Muscle layer of duodenum (tissue), 2 donors: ENCODE results near the gene MAP4K4.

Source experiments
- H3K27ac ChIP-seq: one replicate; pipeline ENCODE4 v1.7.0; 2013; ENCODE audit warnings: mild to moderate bottlenecking, low read length
- H3K27me3 ChIP-seq: one replicate; pipeline ENCODE4 v1.7.0; 2013; ENCODE audit warnings: low read depth, mild to moderate bottlenecking, control low read depth, low read length
- H3K36me3 ChIP-seq, 2 donors: one replicate each; pipeline ENCODE4 v1.7.0; 2013; ENCODE audit warnings: low read length in 2 of 2, control low read depth in 1 of 2, mild to moderate bottlenecking in 1 of 2; ENCODE audit not compliant: insufficient read depth in 2 of 2, control insufficient read depth in 1 of 2
- H3K4me1 ChIP-seq, 2 donors: one replicate each; pipeline ENCODE4 v1.7.0; 2013; ENCODE audit warnings: low read length in 2 of 2, mild to moderate bottlenecking in 2 of 2, control low read depth in 1 of 2, moderate library complexity in 1 of 2; ENCODE audit not compliant: insufficient read depth in 2 of 2, control insufficient read depth in 1 of 2
- H3K4me3 ChIP-seq, 2 donors: one replicate each; pipeline ENCODE4 v1.7.0; 2013; ENCODE audit warnings: low read length in 2 of 2, low read depth in 1 of 2, mild to moderate bottlenecking in 1 of 2
- H3K9me3 ChIP-seq, 2 donors: one replicate each; pipeline ENCODE4 v1.7.0; 2013; ENCODE audit warnings: low read length in 2 of 2, control low read depth in 1 of 2, mild to moderate bottlenecking in 1 of 2; ENCODE audit not compliant: control insufficient read depth in 1 of 2
- donor health status: healthy.

MAP4K4 gene

GRCh38 chr2:101837354-101837753 lies 139.8 kb downstream of the MAP4K4 start:
- no peaks in the 10 kb centered on the region for H3K9me3 ChIP-seq
- H3K27me3 ChIP-seq: no peaks in the 10 kb centered on the region
- no peak overlapping the region for H3K4me3 ChIP-seq
- no peak overlapping the region for H3K27ac ChIP-seq
- H3K36me3 ChIP-seq: peaks cover 27 to 46% of the 10 kb centered on the region in 2 donors
- H3K4me1 ChIP-seq: peaks cover 0 to under 1% of the 10 kb centered on the region in 2 donors

DNA sequence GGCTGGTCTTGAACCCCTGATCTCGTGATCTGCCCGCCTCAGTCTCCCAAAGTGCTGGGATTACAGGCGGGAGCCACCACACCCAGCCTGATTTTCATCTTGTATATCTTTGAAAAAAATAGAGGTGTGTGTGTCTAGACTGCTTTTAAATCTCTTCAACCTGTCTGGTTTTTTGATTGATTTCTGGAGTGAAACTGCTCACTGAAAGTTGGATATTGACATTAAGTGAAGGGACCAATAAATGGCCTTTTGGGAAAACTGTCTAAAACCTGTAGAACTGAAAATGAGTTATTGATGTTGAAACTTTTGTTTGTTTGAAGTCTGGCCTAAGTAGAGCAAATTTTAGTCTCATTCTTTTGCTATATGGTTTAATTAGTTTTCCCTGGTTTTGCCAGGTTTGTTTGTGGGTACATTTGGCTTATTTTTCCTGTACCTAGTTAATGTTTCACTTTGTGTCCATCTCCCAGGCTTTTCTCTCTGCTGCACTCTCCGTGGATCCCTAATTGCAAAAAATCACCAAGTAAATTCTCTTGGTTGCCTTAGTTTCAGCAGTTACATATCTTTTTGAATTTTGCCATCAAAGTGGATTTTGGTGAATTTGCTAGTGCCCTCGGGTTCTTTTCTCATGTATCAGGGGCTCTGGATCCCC lies 144.3 kb downstream of the MAP4K4 start:
- Histone ChIP-seq H3K4me1 (peaks cover 0 to 13% of the 10 kb centered on the region in 2 donors), H3K4me3 (no peak overlapping the region), H3K36me3 (peaks cover 41 to 49% of the 10 kb centered on the region in 2 donors), H3K27ac (no peak overlapping the region), H3K9me3 (no peaks in the 10 kb centered on the region), H3K27me3 (no peaks in the 10 kb centered on the region)

- Histone ChIP-seq H3K27ac (no peak overlapping the region), H3K27me3 (no peaks in the 10 kb centered on the region), H3K9me3 (no peaks in the 10 kb centered on the region), H3K4me3 (no peak overlapping the region), H3K36me3 (peaks cover 41 to 51% of the 10 kb centered on the region in 2 donors), H3K4me1 (peaks cover 0 to 13% of the 10 kb centered on the region in 2 donors)
Measured at GRCh38 chr2:101842471-101842870, 145.0 kb downstream of the MAP4K4 start.

- Histone ChIP-seq H3K4me3 (no peak overlapping the region), H3K4me1 (peaks cover 0 to 13% of the 10 kb centered on the region in 2 donors), H3K9me3 (no peaks in the 10 kb centered on the region), H3K27me3 (no peaks in the 10 kb centered on the region), H3K27ac (no peak overlapping the region), H3K36me3 (peaks cover 39 to 56% of the 10 kb centered on the region in 2 donors)
Measured at GRCh38 chr2:101843048-101843447, 145.5 kb downstream of the MAP4K4 start.

GRCh38 chr2:101843471-101843870 lies 146.0 kb downstream of the MAP4K4 start:
- Histone ChIP-seq H3K4me3 (no peak overlapping the region), H3K27me3 (no peaks in the 10 kb centered on the region), H3K9me3 (no peaks in the 10 kb centered on the region), H3K27ac (no peak overlapping the region), H3K36me3 (peaks cover 39 to 58% of the 10 kb centered on the region in 2 donors), H3K4me1 (peaks cover 0 to 13% of the 10 kb centered on the region in 2 donors)

- Histone ChIP-seq H3K4me3 (no peak overlapping the region), H3K4me1 (peaks cover 0 to 16% of the 10 kb centered on the region in 2 donors), H3K9me3 (no peaks in the 10 kb centered on the region), H3K27ac (no peak overlapping the region), H3K27me3 (no peaks in the 10 kb centered on the region), H3K36me3 (peaks cover 35 to 58% of the 10 kb centered on the region in 2 donors)
Measured at GRCh38 chr2:101844055-101844635, 146.6 kb downstream of the MAP4K4 start.

- Histone ChIP-seq H3K36me3 (peaks cover 21 to 44% of the 10 kb centered on the region in 2 donors), H3K4me1 (peaks cover 0 to 17% of the 10 kb centered on the region in 2 donors)
Measured at GRCh38 chr2:101846973-101847372, 149.5 kb downstream of the MAP4K4 start.

DNA sequence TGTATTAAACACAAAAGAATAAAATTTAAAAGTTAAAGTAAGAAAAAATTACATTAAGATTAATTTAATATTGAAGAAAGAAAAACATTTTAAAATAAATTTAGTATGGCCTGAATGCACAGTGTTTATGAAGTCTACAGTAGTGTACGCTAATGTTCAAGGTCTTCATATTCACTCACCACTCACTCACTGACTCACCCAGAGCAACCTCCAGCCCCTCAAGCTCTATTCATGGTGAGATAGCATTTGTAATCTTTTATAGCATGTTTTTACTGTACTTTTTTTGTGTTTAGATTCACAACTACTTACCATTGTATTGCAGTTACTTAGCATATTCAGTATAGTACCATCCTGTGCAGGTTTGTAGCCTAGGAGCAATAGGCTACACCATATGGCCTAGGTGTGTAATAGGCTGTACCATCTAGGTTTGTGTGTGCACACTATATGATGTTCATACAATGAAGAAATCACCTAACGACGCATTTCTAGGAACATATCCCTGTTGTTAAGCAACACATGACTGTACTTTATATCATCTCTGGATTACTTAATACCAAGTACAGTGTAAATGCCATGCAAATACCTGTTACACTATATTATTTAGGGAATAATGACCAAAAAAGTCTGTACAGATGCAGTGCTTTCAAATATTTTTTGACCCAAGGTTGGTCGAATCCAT lies 150.3 kb downstream of the MAP4K4 start:
- peaks cover 0 to 12% of the 10 kb centered on the region in 2 donors for H3K4me1 ChIP-seq
- no peak overlapping the region for H3K4me3 ChIP-seq
- no peaks in the 10 kb centered on the region for H3K27me3 ChIP-seq
- no peak overlapping the region for H3K27ac ChIP-seq
- H3K9me3 ChIP-seq: no peaks in the 10 kb centered on the region
- peaks cover 23 to 40% of the 10 kb centered on the region in 2 donors for H3K36me3 ChIP-seq

More at GRCh38 chr2:101846973-101847372, 149.5 kb downstream of the MAP4K4 start:
- no peak overlapping the region for H3K4me3 ChIP-seq
- H3K27ac ChIP-seq: no peak overlapping the region
- no peaks in the 10 kb centered on the region for H3K27me3 ChIP-seq
- no peaks in the 10 kb centered on the region for H3K9me3 ChIP-seq

- Histone ChIP-seq H3K4me1 (peaks cover 0 to 5% of the 10 kb centered on the region in 2 donors), H3K36me3 (peaks cover 24 to 37% of the 10 kb centered on the region in 2 donors), H3K27ac (no peak overlapping the region), H3K9me3 (no peaks in the 10 kb centered on the region), H3K4me3 (no peak overlapping the region), H3K27me3 (no peaks in the 10 kb centered on the region)
Measured at GRCh38 chr2:101848769-101849410, 151.4 kb downstream of the MAP4K4 start.

GRCh38 chr2:101850450-101850849 lies 152.9 kb downstream of the MAP4K4 start:
- Histone ChIP-seq H3K4me1 (peaks cover 0 to 5% of the 10 kb centered on the region in 2 donors), H3K4me3 (no peak overlapping the region), H3K9me3 (no peaks in the 10 kb centered on the region), H3K27ac (no peak overlapping the region), H3K27me3 (no peaks in the 10 kb centered on the region), H3K36me3 (peaks cover 28 to 34% of the 10 kb centered on the region in 2 donors)

- Histone ChIP-seq H3K4me3 (no peak overlapping the region), H3K4me1 (peaks cover 0 to 5% of the 10 kb centered on the region in 2 donors), H3K27ac (no peak overlapping the region), H3K27me3 (no peaks in the 10 kb centered on the region), H3K9me3 (no peaks in the 10 kb centered on the region), H3K36me3 (peaks cover 28 to 30% of the 10 kb centered on the region in 2 donors)
Measured at GRCh38 chr2:101850991-101851390, 153.5 kb downstream of the MAP4K4 start.
